Stomach (tissue), 4 donors: ENCODE results near the gene LRRTM4.

ENCODE experiments used
- POLR2A ChIP-seq, 4 donors: fragments of 450-650 bp; IDR thresholded peaks; one replicate each; pipeline ENCODE4 v1.6.1; 2016; ENCODE audit warnings: antibody characterized with exemption in 4 of 4, control low read depth in 2 of 4, mild to moderate bottlenecking in 1 of 4, moderate library complexity in 1 of 4
- TF ChIP-seq, protein P1 (sequence below), 7 experiments: fragments of 450-650 bp in 4 of 7; fragments of 200-600 bp in 3 of 7; sonication (generic) in 3 of 7; IDR thresholded peaks; one replicate each; pipeline ENCODE4 v1.5.1; 2016 to 2019; ENCODE audit warnings: antibody characterized with exemption in 7 of 7, control low read depth in 2 of 7, mild to moderate bottlenecking in 1 of 7

DNA sequence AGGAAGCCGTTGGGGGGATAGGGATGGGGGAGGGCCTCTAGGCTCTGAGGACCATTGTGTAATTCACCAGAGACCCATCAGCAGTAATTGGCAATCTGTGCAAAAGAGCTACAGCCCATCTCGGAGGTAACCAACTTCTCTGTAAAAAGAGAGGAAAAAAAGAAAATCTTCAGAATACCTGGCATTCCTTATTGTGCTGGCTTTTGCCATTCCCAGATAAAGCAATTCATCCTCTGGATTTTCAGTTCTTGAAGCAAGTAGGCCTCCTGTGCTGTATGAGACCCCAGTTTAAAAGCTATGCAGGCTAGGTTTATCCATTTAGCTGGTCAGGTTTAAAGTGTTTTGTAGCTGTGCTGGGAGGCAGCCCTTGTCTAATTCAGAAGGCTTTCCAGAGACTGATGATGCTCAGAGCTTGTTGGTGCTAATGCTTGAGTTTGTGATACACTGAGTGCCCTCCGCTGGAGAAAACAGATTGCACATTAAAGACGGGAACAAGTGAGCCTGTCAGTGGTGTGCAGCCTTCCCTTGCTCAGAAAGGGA lies at the start of gene LRRTM4:
- TF ChIP-seq, protein P1, sequence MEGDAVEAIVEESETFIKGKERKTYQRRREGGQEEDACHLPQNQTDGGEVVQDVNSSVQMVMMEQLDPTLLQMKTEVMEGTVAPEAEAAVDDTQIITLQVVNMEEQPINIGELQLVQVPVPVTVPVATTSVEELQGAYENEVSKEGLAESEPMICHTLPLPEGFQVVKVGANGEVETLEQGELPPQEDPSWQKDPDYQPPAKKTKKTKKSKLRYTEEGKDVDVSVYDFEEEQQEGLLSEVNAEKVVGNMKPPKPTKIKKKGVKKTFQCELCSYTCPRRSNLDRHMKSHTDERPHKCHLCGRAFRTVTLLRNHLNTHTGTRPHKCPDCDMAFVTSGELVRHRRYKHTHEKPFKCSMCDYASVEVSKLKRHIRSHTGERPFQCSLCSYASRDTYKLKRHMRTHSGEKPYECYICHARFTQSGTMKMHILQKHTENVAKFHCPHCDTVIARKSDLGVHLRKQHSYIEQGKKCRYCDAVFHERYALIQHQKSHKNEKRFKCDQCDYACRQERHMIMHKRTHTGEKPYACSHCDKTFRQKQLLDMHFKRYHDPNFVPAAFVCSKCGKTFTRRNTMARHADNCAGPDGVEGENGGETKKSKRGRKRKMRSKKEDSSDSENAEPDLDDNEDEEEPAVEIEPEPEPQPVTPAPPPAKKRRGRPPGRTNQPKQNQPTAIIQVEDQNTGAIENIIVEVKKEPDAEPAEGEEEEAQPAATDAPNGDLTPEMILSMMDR (IDR thresholded peaks at IDR 0.05): no peak
- TF ChIP-seq POLR2A (IDR thresholded peaks at IDR 0.05): no peak
